ENCODE measurements around the gene KLK3.
"Not testable (repeated sequence)": the region's sequence is repeated elsewhere in the genome, so short reads cannot be mapped to it uniquely, and the experiment has no call there.

The KLK3 gene

DNA sequence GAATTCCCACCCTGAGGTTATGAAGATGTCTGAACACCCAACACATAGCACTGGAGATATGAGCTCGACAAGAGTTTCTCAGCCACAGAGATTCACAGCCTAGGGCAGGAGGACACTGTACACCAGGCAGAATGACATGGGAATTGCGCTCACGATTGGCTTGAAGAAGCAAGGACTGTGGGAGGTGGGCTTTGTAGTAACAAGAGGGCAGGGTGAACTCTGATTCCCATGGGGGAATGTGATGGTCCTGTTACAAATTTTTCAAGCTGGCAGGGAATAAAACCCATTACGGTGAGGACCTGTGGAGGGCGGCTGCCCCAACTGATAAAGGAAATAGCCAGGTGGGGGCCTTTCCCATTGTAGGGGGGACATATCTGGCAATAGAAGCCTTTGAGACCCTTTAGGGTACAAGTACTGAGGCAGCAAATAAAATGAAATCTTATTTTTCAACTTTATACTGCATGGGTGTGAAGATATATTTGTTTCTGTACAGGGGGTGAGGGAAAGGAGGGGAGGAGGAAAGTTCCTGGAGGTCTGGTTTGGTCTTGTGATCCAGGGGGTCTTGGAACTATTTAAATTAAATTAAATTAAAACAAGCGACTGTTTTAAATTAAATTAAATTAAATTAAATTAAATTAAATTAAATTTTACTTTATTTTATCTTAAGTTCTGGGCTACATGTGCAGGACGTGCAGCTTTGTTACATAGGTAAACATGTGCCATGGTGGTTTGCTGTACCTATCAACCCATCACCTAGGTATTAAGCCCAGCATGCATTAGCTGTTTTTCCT is 7.0 kb downstream of the KLK3 start:
- DNase-seq (ENCODE audit: low read depth in 2 of 2), result no peak

DNA sequence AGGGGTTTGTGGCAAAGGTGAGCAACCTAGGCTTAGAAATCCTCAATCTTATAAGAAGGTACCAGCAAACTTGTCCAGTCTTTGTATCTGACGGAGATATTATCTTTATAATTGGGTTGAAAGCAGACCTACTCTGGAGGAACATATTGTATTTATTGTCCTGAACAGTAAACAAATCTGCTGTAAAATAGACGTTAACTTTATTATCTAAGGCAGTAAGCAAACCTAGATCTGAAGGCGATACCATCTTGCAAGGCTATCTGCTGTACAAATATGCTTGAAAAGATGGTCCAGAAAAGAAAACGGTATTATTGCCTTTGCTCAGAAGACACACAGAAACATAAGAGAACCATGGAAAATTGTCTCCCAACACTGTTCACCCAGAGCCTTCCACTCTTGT is 14.8 kb downstream of the KLK3 start:
- no peak for DNase-seq (ENCODE audit: low read depth in 2 of 2)

DNA sequence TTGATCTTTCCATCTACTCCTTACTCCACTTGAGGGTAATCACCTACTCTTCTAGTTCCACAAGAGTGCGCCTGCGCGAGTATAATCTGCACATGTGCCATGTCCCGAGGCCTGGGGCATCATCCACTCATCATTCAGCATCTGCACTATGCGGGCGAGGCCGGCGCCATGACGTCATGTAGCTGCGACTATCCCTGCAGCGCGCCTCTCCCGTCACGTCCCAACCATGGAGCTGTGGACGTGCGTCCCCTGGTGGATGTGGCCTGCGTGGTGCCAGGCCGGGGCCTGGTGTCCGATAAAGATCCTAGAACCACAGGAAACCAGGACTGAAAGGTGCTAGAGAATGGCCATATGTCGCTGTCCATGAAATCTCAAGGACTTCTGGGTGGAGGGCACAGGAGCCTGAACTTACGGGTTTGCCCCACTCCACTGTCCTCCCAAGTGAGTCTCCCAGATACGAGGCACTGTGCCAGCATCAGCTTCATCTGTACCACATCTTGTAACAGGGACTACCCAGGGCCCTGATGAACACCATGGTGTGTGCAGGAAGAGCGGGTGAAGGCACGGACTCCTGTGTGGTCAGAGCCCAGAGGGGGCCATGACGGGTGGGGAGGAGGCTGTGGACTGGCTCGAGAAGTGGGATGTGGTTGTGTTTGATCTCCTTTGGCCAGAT is 15.8 kb downstream of the KLK3 start:
- DNase-seq (ENCODE audit: low read depth in 2 of 2), result peak; percentile 1 to 15

DNA sequence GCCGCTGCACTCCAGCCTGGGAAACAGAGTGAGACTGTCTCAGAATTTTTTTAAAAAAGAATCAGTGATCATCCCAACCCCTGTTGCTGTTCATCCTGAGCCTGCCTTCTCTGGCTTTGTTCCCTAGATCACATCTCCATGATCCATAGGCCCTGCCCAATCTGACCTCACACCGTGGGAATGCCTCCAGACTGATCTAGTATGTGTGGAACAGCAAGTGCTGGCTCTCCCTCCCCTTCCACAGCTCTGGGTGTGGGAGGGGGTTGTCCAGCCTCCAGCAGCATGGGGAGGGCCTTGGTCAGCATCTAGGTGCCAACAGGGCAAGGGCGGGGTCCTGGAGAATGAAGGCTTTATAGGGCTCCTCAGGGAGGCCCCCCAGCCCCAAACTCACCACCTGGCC is 18.3 kb downstream of the KLK3 start, which contains the start of gene KLK2:
Gene KLK2 (plus strand): TSS at position 384 of the 400 bp plus-strand sequence. CDS start 35 bp downstream, outside the sequence.
- no peak for DNase-seq (ENCODE audit: low read depth in 2 of 2)

DNA sequence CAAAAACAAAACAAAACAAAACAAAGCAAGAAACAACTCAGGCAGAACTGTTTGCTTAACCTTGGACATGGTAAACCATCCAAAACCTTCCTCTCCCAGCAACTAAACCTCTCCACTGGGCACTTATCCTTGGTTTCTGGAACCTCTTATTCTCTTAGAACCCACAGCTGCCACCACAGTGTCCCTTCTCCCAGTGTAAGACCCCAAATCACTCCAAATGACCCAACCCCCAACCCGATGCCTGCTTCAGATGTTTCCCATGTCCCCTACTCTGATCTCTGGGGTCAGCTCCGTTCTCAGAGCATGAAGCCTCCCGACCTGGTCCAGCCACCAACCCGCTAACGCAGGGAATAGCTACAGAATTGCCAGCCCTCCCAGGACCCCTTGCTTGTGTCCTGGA is 19.5 kb downstream of the KLK3 start:
- DNase-seq (ENCODE audit: low read depth in 2 of 2), result no peak

DNA sequence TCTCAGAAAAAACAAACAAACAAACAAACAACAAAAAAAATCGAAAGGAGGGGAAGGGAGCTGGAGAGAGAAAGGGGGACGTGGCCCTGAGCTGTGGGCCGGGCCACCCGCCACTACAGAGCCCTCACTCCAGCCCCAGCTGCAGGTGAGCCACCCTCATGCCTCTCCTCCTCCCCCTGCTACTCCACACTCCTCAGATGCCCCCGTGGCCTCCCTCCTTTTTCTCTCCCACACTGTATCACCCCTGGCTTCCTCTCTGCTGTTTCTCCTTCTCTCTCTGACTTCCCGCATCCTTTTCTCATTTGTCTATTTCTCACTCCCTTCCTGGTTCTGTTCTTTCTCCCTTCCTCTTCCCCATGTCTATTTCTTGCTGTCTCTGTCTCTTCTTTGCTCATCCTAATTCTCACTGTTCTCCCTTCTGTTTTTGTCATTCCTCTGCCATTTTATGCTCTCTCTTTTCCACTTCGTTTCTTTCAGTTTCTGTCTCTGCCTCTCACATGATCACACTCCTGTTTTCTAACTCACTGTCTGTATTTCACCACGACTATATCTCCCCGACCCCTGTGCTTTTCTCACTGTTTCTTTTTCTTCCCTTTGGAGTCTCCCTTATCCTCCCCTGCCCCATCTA is 21.2 kb downstream of the KLK3 start:
- DNase-seq (ENCODE audit: low read depth in 2 of 2), result no peak

DNA sequence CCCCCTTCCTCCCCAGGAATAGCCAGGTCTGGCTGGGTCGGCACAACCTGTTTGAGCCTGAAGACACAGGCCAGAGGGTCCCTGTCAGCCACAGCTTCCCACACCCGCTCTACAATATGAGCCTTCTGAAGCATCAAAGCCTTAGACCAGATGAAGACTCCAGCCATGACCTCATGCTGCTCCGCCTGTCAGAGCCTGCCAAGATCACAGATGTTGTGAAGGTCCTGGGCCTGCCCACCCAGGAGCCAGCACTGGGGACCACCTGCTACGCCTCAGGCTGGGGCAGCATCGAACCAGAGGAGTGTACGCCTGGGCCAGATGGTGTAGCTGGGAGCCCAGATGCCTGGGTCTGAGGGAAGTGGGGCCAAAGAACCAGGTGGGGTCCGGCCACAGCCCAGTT is 21.7 kb downstream of the KLK3 start:
- no peak for DNase-seq (ENCODE audit: low read depth in 2 of 2)

DNA sequence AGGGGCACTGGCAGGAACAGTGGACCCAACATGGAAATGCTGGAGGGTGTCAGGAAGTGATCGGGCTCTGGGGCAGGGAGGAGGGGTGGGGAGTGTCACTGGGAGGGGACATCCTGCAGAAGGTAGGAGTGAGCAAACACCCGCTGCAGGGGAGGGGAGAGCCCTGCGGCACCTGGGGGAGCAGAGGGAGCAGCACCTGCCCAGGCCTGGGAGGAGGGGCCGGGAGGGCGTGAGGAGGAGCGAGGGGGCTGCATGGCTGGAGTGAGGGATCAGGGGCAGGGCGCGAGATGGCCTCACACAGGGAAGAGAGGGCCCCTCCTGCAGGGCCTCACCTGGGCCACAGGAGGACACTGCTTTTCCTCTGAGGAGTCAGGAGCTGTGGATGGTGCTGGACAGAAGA is 22.6 kb downstream of the KLK3 start:
- DNase-seq (ENCODE audit: low read depth in 2 of 2), result no peak

DNA sequence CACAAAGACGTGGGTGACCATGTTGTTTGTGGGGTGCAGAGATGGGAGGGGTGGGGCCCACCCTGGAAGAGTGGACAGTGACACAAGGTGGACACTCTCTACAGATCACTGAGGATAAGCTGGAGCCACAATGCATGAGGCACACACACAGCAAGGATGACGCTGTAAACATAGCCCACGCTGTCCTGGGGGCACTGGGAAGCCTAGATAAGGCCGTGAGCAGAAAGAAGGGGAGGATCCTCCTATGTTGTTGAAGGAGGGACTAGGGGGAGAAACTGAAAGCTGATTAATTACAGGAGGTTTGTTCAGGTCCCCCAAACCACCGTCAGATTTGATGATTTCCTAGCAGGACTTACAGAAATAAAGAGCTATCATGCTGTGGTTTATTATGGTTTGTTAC is 24.1 kb downstream of the KLK3 start:
- no peak for DNase-seq (ENCODE audit: low read depth in 2 of 2)

DNA sequence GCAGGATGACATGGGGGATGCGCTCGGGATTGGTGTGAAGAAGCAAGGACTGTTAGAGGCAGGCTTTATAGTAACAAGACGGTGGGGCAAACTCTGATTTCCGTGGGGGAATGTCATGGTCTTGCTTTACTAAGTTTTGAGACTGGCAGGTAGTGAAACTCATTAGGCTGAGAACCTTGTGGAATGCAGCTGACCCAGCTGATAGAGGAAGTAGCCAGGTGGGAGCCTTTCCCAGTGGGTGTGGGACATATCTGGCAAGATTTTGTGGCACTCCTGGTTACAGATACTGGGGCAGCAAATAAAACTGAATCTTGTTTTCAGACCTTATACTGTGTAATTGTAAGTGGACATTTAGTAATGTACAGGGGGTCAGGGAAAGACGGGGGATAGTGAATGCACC is 25.5 kb downstream of the KLK3 start:
- DNase-seq (ENCODE audit: low read depth in 2 of 2), result no peak

DNA sequence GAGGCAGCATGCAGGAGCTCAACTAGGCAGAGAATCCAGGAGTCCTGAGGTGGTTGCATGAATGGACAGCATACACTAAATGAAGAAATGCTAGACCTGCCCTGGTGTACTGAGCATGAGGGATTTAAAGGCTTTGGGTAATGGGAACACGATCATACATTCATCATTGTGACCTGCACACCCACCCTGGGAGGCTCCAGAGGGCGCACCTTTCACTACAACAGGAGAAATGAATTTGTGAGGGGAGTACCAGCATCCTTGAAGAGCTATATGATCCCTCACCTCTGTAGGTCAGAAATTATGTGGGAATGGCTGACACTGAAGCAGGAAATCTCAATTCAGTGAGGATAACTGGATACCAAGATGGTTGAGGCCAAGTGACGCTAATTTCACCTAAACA is 27.5 kb downstream of the KLK3 start:
- no peak for DNase-seq (ENCODE audit: low read depth in 2 of 2)

DNA sequence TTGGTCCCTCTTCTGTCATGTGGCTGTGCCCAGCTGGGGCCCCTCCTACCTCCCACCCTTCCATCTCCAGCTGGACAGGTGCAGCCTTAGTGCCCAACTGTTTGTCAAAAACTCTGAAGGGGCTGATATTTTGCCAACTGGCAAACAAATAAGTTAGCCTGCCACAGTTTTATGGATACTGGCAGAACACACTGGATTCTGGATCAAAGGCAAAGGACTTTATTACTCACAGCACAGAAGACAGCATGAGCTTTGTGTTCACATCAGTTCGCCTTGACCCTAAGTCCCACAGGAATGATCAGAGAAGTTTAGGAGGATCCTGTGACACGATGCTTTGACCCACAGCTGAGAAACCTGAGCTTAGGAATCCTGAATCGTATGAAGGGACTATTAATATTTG is 34.9 kb downstream of the KLK3 start:
- DNase-seq (ENCODE audit: low read depth in 2 of 2), result no peak

DNA sequence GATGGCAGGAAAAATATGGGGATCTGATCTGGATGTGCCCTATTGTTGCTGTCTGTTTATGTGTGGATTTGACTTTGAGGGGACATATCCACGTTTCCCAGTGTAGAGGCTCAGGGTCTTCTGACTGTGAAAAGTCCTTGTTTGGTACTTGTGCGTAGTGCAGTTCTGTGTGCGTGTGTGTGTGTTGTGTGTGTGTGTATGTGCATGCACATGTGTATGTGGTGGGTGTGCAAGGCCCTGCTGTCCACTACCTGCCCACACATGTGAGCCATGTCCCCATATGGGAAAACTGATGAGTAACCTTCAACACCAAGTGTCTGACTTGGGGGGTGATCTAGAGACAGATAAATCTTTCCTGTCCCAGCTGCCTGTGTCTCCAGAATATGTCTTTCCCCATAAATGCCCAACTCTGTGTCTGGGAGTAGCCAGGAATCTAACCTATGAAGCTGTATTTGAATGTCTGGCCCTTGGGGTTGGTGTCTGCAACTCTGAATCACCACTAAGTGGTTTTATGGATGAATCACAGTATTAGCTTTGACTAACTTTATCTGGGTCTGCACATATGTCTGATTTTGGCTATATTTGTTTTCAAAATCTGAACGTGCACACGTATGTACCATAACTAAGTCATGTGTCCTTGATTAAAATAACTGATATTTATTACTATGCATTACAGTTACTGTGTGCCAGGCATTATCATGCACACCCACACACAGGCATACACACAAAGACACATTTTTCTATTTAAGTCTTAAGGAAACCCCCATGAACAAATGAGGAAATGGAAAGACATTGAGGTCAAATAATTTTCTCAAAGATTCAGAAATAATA is 35.9 kb downstream of the KLK3 start:
- no peak for DNase-seq (ENCODE audit: low read depth in 2 of 2)

DNA sequence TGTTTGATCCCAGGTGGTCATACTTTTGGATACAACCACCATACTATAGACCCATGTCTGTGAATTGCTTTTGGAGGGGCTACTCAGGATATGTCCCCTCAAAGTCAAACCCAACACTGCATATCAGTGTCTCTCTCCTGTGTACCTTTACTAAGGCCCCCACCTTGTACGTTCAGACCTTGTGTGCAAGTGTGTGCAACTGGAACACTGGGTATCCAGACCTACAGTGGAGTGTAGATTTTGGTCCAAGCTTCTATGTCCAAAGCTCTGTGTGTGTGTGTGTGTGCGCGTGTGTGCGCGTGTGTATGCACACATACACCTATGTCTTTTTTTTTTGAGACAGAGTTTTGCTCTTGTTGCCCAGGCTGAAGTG is 36.5 kb downstream of the KLK3 start:
- DNase-seq (ENCODE audit: low read depth in 2 of 2), result no peak

DNA sequence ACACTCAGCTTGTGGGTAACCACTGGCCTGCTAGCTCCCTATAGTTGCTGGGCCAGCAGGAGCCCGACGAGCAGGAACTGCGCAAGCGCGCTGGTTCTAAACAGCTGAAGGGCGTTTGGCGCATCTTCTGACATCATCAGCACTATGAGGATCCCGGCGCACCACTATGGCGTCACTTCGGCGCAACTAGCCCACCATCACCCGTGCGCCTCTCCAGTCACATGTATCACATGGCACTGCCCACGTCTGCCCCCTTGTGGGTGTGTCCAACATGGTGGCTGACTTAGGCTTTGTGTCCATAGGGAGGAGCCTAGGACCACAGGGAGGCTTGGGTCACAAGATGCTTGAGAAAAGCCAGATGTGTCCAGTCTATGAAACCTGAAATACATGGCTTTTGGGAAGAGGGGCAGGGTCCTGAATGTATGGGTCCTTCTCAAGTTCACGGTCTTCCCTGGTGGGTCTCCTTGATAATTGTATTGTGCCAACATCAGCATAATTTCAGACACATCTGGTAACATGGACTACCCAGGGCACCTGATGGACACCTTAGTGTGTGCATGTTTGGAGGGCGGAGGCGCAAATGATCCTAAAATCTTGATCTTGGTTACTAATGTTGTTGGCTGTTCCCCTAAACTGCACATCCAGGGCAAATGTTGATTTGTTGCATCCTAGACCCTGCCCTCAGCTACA is 38.5 kb downstream of the KLK3 start:
- no peak for DNase-seq (ENCODE audit: low read depth in 2 of 2)

DNA sequence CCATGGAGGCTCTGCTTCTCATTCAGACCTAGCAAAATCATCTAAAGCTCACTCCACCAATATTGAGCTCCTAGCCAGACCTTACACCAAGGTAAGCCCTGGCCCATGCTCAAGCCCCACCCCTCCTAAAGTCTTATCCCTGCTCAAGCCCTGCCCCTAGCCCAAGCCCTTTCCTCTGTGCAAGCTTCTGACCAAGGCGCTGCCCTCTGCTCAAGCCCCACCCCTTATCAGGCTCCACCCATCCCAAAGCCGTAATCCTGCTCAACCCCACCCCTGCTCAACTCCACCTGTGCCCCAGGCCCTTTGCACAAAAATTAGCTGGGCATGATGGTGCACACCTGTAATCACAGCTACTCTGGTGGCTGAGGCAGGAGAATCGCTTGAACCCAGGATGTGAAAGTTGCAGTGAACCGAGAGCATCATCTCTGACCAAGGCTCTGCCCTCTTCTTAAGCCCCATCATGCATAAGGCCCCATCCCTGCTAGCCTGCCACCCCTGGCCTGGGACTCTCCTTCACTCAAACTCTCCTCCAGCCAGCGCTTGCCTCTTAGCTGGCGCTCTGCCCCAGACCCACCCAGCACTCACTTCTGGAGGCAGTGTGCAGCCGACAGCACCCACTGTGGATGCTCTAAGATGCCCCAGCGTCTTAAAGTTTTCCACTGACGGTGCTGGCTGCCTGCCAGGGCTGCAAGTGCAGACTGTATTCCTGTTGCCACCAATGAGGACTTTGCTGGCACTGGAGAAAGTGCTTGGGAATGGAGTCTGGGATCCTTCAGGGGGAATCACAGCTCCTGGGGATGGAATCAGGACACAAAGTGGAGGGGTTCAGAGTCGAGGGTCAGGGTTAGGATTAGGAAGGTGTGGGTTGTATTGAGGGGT is 40.0 kb downstream of the KLK3 start:
- no peak for DNase-seq (ENCODE audit: low read depth in 2 of 2)

DNA sequence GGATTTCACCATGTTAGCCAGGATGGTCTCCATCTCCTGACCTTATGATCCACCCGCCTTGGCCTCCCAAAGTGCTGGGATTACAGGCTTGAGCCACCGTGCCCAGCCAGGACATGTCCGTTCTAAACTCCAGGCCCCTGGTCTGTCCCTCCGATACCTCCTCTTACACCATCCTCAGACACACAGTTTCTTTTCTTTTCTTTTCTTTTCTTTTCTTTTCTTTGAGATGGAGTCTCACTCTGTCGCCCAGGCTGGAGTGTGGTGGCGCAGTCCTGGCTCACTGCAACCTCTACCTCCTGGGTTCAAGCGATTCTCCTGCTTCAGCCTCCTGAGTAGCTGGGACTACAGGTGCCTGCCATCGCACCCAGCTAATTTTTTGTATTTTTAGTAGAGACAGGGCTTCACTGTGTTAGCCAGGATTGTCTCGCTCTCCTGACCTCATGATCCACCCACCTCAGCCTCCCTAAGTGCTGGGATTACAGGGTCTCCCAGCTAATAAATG is 41.4 kb downstream of the KLK3 start:
- not testable (repeated sequence) for DNase-seq (ENCODE audit: low read depth in 2 of 2)

DNA sequence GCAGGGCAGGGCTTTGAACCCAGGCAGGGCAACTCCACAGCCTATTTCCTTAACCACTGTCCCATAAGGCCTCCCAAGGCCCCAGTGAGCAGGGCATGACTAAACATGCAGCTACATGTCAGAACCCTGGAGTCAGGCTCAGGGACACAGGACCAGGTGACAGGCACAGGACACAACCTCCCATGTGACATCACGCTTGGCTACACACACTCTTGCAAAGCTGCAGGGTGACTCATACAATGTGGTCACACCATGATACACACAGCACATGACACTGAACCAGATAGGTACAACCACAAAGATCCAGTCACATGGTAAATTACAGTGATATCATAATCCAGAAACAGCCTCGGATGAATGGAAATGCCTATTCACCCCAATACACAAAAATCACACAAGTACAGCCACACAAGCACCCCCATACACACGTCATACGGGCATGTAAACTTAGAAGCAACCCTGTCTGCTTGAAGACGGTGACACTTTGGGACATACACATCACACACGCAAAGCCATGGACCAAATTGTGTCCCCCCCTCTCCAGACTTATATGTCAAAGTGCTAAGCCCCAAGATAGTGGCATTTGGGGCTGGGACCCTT is 42.0 kb downstream of the KLK3 start:
- DNase-seq (ENCODE audit: low read depth in 2 of 2), result peak; percentile 15 to 22

DNA sequence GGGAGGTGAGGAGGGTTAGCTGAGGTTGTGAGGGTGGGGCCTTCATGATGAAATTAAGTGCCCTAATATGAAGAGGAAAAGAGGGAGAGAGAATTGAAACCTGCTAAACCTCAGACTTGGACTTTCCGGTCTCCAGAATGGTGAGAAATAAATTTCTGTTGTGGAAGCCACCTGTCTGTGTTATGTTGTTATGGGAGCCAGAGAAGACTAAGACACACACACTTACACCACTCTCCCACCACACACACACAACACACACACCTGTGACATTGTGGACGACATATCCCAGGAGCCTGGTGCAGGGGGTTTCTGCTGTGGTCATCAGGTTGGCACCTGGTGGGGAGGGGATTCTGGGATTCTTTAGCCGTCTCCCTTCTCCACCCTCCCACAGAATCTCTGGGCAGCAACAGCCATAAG is 42.5 kb downstream of the KLK3 start:
- DNase-seq (ENCODE audit: low read depth in 2 of 2), result no peak

DNA sequence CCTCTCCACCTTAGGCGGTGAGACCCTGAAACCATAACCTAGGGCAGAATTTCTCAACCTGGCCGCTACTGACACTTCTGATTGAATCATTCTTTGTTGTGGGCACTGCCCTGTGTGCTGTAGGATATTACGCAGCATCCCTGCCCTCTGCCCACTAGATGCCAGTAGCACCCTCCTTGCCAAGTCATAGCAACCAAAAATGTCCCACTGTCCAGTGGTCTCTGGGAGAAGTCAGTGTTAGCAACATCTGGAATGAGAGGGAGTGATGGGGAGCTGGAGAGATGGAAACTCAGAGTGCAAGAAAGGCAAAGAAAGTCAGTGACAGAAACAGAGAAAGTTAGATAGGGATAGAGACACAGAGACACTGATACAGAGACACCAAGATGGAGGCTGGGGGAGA is 42.9 kb downstream of the KLK3 start:
- no peak for DNase-seq (ENCODE audit: low read depth in 2 of 2)

All from stimulated activated CD8-positive, alpha-beta memory T cell treated with anti-CD3 and anti-CD28 coated beads, Interleukin-15, amount 100 ng/mL, for 48 hours (primary cell).